Hypothalamus (tissue), 51 donors: Measurements from ENCODE around the gene LCNL1.

Source experiments
- DNase-seq, 51 donors: peaks; one replicate each; lab custom pipeline; 2025; lab: John Stamatoyannopoulos, UW

LCNL1 gene

DNA sequence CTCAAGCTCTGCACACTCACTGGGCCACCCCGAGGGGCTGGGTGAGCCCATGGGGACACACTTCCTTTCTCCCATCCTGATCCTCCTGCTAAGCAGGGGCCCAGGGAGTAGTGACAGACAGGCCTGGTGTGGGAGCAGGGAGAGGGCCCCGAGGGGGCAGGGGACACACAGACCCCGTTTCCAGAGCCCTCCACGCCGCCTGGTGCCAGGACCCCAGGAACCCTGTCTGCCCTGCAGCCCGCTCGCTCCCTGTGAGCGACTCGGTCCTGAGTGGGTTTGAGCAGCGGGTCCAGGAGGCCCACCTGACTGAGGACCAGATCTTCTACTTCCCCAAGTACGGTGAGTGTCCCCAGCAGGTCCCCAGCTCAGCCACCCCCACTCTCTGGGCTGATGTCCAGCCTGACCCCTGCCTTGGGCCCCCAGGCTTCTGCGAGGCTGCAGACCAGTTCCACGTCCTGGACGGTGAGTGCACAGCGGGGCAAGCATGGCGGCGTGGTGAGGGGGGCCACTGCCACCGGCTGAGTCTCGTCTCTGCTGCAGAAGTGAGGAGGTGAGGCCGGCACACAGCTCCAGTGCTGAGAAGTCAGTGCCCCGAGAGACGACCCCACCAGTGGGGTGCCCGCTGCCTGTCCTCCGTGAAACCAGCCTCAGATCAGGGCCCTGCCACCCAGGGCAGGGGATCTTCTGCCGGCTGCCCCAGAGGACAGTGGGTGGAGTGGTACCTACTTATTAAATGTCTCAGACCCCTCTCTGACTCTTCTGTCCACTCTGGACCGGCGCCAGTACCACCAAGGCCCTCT is 36.4 kb upstream of the LCNL1 start:
- DNase-seq: peak in 1 of 51 donors; percentile 35

DNA sequence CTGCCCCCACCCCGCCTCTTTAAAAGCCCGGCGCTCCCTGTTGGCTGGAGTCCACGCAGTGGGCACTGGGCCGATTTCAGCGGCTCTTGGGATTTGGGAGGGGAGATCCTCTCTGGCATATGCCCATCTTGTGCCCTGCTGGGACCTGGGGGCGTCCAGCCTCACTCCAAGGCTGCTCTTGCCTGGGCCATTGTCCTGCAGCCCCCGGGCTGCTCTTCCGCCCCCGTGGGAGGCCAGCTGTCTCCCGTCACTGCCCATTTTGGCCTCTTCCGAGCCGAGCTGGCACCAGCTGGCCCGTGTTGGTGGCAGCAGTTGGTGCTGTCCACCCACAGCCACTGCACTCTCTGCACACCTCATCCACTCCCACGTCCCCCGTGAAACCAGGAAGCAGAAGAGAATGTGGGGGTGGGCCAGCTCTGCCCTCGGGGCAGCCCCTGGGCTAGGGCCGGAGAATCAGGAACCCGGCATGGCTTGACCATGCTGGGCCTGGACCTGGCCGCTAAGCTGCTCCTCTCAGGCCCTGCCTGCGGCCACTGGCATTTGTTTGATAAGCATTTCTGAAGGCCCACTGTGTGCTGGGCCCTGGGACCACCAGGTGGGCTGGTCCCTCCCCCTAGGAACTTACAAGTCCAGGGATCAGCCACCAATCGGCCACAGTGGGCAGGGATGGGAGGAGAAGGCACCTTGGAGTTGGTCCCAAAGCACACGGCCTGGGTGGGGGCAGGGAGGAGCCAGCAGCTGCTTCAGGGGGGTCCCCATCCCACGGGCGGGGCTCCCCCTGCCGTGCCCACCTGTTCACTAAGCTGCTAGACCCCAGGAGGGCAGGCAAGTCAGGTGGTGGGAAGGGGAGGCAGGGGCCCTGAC is 35.5 kb upstream of the LCNL1 start:
- DNase-seq: peak in 12 of 51 donors; percentile 19 to 62 (median 40)

DNA sequence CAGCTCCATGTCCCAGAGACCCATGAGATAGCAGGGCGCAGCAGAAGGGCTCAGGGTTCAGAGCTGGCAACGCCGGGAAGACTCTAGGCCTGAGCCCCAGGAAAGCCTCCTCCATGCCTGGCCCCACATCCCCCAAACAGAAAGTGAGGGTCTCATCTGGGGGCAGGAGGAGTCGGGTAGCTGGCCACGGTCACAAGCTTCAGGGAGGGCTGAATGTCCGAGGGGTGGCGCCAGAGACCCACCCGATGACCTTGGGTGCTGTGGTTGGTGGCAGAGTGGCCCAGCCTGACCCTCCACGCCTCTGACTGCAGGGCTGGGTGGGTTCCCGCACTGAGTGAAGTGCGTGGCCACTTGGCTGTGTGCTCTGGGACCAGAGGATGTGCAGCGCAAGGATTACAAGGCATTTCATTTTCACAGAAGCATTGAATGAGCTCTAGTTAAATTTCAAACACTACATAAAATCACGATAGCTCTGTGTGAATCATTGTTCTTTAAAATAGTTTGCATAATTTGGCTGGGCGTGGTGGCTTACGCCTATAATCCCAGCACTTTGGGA is 34.8 kb upstream of the LCNL1 start:
- peak in 40 of 51 donors; percentile 23 to 82 (median 57) for DNase-seq

GRCh38 chr9:136949239-136949816 is 33.5 kb upstream of the LCNL1 start:
- no peak for DNase-seq

DNA sequence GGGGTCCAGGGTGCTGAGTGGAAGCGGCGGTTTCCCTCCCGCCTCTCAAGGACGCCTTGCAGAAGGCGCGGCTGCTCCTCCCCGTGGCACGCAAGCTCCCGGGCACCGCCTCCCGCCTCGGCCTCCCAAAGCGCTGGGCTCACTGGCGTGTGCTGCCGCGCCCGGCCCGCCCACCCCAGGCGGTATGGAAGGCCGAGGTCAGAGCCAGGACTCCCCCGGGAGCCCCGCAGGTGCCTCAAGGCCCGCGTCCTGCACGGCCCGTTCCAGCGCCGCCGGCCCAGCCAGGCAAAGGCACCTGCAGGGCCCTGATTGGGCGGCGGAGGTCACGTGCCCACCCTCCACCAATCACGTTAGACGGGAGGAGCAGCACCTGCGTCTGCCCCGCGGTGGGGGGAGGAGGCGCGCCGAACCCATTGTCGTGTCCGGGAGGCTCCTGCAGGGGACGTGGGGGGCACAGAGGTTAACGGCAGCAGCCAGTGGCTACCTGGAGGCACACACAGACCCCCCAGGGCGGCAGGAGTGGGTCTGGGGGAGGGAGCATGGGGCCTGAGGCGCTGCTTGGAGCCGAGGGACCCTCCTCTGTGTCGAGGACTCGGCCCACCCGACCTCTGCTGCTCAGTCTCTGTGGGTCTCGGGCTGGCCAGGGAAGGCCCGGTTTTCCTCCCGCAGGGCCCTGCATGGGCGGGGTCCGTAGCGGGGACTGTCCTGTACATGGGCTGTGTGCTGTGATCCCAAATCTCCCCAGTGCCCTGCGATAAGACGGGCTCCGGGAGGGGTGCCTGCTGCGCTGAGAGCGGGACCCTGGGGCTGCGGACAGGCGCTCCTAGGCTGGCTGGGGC is 32.8 kb upstream of the LCNL1 start:
- peak; percentile 73 to 98 (median 94) for DNase-seq

DNA sequence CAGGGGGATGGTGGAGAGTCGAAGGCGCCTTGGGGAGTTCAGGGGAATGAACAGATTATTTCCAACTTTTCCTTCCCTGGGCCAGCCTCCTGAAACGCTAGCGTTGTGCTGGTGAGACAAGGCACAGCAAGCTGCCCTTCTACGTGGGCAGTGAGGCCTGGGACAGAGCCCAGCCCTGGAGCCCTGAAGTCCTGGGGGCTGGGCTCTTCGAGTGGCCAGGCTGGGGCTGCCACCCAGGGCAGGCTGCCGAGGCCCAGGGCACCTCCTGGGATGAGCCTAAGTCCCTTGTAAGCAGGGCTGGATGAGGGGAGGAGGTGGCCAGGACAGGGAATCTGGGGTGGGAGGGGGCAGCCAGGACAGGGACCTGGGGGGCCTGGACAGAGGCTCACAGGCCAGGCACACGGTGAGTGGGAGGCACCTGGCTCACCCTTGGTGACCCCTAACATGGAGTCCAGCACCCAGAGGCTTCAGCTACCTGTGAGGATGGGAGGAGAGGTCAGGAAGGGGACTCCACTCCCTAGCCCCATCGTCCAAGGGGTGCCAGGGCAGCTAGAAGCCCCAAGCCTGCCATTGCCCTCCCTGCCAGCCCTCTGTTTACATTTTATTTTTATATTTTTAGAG is 32.0 kb upstream of the LCNL1 start:
- peak in 2 of 51 donors; percentile 21 to 66 for DNase-seq

GRCh38 chr9:136951541-136952320 is 31.1 kb upstream of the LCNL1 start, which contains the start of gene LCN12:
Gene LCN12, plus strand, starts transcription at chr9:136952273. Its CDS starts 55 bp downstream, at chr9:136952328.
- DNase-seq: no peak

DNA sequence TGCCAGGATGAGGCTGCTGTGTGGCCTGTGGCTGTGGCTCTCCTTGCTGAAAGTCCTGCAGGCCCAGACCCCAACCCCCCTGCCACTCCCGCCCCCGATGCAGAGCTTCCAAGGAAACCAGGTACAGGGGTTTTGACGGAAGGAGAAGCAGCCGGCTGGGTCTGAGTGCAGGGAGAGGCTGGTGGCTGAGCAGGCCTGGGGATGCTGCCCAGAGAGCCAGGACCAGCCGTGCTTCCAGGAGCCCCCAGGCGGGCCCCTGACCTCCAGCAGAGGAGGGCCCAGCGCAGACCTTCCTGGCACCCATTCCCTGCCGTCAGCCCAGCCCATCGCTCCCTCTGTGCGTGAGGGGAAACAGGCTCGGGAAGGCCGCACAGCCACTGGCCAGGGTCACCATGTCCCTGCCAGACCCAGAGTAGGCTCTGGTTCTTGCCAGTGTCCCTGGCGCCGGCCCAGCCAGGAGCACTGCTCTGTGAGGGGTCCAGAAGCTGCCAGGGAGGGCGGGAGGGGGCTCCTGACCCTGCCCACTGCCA is 30.4 kb upstream of the LCNL1 start:
- peak in 27 of 51 donors; percentile 34 to 83 (median 59) for DNase-seq

- DNase-seq: no peak
Measured at GRCh38 chr9:136952876-136953770, 29.7 kb upstream of the LCNL1 start.

DNA sequence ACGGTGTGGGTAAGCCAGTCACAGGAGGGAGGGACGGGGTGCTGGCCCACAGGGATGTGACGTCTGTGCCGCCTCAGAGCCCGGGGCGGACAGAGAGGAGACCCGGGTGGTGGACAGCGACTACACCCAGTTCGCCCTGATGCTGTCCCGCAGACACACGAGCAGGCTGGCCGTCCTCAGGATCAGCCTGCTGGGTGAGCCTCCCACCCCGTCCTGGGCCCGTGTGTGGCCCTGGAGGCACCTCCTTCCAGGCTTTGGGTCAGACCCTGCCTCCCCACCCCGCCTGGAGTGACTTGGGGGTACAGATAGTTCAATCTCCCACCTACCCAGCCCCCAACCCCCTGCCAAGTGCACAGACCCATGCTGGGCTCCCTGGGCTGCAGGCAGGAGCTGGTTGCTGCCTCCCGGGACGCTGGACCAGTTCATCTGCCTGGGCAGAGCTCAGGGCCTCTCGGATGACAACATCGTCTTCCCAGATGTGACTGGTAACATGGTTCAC is 29.0 kb upstream of the LCNL1 start:
- no peak for DNase-seq

GRCh38 chr9:136954270-136955083 is 28.3 kb upstream of the LCNL1 start:
- no peak for DNase-seq

GRCh38 chr9:136955202-136955942 is 27.4 kb upstream of the LCNL1 start:
- DNase-seq: no peak

DNA sequence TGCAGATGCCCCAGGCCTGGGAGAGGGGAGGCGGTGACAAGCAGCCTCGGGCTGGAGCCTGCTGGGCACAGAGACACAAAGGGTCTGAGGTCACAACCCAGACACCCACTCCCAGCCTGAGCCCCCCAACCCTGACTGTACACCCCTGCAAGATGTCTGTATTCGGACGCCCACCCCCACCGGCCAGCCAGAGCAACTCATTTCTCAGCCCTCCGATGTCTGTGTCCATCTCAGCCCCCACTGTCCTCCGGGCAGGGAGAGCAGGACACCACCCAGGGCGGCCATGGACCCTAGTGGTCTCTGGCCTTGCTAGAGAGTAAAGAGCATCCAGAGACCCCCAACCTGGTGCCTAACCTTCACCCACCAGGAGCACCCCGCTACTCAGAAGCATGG is 26.9 kb upstream of the LCNL1 start:
- DNase-seq: no peak

GRCh38 chr9:136956604-136957003 is 26.2 kb upstream of the LCNL1 start:
- no peak for DNase-seq

DNA sequence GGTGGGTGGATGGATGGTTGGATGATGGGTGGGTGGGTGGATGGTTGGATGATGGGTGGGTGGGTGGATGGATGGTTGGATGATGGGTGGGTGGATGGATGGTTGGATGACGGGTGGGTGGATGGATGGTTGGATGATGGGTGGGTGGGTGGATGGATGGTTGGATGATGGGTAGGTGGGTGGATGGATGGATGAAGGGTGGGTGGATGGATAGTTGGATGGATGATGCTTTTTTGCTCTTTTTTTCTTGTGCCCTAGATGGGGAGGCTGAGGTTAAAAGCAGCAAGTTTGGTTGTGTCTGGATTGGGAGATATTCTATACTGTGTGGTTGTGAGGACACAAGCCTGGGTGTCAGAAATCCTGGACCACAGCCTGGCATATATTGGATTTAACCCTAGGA is 25.3 kb upstream of the LCNL1 start:
- DNase-seq: no peak

- no peak for DNase-seq
Measured at GRCh38 chr9:136957901-136958300, 24.9 kb upstream of the LCNL1 start.
